SH-SY5Y (cell line): ENCODE measurements around the gene NAA38.

Experiments
- GATA2 ChIP-seq: IDR thresholded peaks from 2 replicates; pipeline ENCODE4 v1.6.1; 2011; ENCODE audit warnings: mild to moderate bottlenecking, low read depth, low read length
- GATA3 ChIP-seq: IDR thresholded peaks from 2 replicates; pipeline ENCODE4 v1.6.1; 2011; ENCODE audit warnings: low read depth, mild to moderate bottlenecking, low read length, moderate library complexity

Gene NAA38

DNA sequence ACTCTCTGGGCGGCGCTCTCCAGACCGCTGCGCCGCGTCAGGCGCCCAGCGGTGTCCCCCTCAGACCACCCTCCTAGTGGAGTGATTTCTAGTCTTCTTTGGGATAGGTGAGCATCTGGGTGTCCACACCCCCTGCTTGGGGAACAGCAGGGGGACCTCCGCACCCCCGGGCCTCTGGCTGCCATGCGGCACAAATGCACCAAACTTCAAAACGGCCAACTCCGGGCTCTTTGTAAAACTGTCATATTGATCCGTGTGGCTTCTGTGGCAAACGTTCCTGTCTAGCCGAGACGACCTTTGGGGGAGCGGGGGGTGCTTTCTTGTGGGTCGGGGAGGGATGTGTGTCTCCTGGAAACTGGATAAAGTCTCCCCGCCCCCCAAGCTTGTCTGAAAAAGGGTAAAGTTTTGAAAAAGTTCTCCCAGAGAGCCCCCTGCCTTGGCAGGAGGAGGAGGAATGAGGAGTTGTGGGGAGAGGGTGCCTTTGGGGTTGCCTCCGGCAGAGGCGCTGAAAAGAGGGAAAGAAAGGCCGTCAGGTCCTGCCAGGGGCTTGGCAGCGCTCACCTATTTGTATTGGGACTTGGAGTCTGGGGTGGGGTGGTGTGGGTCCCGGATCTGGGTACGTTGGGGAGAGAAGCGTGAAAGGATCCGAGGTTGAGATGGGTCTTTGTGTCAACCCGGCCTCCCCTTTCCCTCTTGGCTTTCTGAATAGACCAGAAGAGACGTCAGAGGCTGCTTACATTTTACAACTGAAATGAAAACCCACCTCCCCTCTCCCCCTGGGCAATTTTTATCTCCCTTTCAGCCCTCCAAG, 29.1 kb upstream of the NAA38 start:
- TF ChIP-seq GATA3 = no peak
- no peak for TF ChIP-seq GATA2

DNA sequence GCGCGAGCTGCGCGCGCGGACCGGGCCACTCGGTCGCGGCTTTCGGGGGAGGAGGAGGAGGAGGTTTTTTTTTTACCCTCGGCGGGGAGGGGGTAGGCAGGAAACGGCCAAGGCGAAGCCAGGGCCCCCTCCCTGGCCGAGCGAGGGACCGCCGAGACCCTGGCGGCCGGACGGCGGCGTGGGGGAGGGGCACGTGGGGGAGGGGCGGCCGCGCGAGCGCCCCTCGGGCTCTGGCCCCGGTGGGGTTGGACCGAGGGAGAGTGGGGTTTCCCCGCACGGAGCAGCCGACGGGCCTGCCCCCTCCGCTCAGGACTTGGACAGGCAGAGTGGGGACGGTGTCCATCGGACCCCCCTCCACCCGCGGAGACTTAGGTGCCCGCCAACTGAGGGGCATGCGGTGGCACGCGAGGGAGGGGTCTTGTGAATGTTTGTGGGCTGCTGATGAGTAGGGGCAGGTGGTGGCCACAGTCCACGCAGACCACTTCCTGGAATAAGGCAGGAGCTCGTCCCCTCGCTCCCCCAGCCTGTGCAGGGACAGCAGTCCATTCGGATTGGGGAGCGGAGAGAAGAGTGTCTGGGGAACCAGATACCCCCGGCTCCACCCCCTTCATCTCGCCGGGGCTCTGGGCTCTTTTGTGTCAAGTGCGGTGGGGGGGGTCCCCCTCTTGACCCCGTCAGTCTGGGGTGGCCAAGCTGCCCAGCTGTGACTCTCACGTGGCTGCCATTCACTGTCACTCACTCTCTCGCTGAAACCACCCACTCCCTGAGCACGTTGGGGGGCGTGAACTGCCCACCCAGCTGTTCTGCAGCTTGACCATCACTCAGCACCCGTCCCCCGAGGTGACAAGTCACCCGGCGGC, 28.2 kb upstream of the NAA38 start:
- TF ChIP-seq GATA3 (no peak), GATA2 (no peak)

DNA sequence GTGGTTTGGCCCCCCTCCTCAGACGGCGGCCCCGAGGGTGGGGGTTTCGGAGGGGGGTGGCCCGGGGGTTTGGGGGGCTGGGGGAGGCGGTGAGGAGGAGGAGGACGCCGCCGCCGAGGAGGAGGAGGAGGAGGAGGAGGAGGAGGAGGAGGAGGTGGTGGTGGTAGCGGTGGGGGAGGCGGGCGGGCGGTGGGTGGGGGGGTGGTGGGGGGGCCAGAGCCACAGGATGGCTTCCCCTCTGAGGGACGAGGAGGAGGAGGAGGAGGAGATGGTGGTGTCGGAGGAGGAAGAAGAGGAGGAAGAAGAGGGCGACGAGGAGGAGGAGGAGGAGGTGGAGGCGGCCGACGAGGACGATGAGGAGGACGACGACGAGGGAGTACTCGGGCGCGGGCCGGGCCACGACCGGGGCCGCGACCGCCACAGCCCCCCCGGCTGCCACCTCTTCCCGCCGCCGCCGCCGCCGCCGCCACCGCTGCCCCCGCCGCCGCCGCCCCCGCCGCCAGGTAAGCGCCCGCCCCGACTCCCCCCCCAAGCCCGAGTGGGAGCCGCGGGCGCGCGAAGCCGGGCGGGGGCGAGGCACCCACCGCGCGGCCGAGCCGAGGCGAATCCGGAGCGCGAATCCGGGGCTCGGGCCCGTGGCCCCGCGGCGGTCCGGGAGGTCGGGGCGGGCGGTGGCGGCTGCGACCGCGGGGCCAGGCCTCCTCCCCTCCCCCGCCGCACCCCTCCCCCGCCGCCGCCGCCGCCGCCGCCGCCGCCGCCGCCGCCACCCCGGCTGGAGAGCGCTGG, 27.4 kb upstream of the NAA38 start:
- TF ChIP-seq GATA3 (no peak), GATA2 (no peak)

DNA sequence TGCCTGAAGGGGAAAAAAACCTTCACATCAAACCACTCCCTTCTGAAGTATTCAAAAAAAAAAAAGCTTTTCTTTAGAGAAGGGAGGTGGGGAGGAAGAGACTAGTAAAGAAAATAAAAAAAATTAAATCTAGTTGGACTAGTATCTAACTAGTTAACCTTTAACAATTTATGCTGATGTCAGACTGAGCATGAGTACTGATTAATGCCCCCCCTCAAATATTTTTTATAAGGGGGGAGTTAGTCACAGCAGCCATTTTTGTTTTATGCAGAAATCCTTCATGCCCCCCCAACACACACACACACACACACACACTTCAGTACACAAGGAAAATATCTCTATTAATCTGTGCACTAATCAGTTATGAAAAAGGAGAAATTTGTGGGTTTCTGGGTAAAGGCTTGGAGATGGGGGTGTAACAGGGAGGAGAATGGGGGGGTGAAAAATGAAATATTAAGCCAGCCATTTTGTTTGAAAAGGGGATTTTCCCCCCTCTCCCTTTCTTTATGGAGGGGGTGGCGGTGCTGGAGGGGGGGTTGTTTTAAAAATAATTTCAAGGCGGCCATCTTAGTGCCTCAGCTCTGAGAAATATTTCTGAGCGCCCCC, 26.5 kb upstream of the NAA38 start:
- no peak for TF ChIP-seq GATA3
- TF ChIP-seq GATA2 = no peak

DNA sequence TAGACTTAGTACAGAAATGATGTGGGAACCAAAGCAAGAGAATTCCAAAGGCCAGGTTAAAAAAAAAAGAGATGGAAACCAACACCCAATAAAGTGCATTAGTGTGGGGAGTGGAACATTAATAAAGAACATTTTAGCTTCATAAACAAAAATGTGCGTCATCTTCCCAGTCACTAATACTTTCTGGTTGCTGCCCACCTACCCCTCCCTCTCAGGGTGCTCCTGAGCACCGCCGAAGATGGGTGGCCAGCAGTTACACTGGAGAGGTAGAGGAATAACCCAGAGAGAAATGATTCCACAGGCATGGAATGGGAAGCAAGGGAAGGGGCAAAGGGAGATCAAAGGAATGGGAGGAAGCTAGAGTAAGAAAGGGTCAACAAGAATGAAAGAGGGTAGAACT, 25.3 kb upstream of the NAA38 start:
- TF ChIP-seq GATA2 (no peak), GATA3 (no peak)

DNA sequence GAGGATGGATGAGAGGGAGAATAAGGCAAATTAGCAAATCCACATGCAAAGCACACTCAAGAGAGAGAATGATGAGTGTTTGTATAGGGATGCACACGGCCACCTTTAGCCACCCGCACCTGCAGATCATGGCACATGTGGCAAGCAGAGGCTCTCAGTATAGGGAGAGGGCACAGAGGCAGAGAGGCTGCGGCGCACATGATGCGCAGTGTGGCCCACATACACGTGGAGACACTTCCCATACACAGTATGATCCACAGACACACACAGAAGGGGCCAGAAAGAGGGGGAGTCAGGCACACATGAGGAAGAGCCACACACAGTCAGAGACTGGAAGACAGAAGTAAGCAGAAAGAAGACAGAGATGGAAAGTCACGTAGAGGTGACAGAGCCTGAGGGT, 24.7 kb upstream of the NAA38 start:
- TF ChIP-seq GATA3 (no peak), GATA2 (no peak)

DNA sequence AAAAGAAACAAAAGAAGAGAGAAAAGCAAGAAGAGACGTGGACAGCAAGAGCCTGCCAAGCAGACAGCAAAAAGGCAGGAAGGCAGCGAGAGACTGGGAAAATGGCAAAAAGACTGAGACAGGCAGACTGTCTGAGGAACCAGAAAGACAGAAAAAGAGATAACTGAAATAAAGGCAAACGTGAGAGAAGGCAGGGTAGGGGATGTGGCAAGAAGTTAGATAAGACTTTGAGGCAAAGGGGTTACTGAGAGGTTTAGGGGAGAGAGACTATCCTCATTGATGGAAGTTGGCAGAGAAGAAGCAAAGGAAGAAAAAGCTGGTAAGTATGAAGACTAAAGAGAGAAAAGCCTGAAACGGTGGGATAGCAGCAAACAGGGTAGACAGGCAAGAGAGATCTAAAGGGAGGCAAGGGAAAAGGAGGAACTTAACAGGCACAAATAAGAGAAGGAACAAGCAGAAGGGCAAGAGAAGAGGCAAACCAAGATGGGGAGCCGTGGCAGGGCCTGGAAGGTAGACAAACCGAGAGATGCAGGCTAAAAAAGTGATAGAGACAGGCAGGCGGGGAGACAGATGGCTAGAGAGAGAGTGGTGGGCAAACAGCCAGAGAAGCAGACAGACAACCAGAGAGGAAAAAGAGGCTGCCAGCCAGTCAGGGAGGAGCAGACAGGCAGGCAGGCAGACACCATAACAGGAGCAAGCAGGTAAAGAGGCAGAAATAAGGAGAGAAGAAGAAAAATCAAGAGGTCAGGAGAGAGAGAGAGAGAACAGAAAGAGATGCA, 24.1 kb upstream of the NAA38 start:
- no peak for TF ChIP-seq GATA3

DNA sequence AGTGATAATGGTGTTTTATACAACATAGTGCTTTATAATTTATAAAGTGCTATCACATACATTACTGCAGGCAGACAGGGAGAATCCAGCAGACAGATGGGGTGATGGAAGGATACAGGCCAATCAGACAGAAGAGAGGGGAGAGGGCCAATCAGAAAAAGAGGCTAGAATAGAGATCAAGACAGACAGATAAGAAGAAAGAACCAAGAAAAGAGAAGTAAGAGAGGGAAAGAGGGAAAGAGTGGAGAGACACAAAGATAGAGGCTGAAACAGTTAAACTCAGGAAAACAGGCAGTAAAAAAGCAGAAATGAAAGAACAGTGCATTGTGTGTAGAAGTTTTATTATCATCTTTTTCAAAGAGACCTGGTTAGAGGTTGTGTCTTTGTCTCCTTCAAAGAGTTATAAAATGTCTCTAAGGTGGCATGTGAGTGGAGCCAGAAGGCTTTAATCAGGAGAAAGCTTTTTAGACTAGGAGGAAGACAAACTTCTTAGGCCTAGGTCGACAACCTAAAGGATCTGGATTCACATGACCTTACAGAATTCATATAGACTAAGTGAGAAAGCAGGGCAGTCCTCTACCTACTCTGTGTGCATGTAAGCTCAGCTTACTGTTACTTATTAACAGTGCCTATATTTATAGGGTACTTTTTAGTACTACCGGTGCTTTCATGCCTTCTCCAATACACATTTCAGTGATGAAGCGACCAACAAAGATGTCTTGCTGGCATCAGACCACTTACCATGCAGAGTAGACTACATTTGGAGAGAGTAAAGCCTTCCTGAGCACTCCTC, 22.9 kb upstream of the NAA38 start:
- TF ChIP-seq GATA3 = no peak
- TF ChIP-seq GATA2 = no peak

DNA sequence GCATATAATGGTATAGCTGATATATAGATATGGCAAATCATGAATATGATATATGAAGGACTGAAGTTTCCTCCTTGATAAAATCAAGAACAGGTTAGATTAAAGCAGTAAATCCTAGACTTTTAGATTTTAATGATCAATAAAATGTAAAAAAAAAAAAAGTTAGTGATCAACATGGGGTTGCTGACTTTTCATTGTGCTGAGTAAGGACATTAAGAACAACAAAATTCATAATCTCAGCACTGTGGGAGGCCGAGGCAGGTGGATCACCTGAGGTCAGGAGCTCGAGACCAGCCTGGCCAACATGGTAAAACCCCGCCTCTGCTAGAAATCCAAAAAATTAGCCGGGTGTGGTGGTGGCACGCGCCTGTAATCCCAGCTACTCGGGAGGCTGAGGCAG, 20.9 kb upstream of the NAA38 start:
- TF ChIP-seq GATA3 = no peak

DNA sequence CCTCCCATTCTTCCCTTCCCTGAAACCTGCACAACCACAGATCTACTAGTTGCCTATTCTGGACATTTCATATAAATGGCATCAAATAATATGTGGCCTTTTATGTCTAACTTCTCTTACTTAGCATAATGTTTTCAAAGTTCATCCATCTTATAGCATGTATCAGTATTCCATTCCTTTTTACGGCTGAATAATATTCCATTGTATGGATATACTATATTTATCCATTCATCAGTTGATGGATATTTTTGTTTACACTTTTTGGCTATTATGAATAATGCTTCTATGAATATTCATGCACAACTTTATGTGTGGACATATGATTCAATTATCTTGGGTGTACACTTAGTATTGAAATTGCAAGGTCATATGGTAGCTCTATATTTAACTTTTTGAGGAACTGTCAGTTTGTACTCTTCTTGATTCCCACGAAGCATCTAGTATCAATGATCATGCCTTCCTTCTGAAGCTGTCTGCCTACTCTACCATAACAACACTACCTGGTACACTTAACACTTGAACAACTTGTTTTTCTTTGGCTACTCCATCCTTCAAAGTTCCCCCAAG, 18.5 kb upstream of the NAA38 start:
- TF ChIP-seq GATA3 (no peak), GATA2 (no peak)

DNA sequence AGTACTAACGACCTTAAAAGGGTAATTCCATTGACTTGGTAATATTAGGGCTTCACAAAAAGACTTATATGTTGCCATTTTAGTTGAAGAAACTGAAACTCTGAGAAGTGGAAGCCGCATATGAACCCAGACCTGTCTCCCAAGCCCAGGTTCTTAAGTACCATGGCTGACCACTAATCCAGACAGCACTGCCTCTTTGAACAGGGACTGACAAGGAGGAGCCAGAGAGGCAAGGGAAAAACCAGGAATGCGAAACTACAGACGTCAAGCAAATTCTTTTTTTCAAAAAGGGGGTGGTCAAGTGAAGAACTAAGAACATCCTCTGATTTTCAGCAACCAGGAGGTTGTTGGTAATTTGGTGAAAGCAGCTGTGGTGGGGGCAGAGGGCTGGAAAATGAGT, 15.7 kb upstream of the NAA38 start:
- TF ChIP-seq GATA2 = no peak
- TF ChIP-seq GATA3 = no peak

DNA sequence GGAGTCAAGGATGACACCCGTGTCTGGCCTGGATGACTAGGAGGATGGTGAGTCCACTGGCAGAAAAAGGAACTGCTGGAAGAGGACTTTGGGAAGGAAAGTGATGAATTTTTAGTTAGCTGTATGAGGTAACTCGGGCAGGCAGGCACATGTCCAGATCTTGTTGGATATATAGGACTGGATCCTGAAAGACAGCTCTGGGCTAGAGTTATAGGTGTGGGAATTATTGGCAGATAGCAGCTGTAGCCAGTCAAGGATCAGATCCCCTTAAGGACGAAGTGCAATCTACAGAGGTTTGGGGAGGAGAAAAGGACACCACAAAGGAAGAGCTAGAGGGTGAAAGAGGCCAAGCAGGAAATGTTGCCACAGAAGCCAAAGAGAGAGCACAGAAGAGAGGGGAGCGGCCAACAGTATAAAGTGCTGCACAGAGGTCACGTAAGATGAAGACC, 10.5 kb upstream of the NAA38 start:
- TF ChIP-seq GATA3 (no peak), GATA2 (no peak)

DNA sequence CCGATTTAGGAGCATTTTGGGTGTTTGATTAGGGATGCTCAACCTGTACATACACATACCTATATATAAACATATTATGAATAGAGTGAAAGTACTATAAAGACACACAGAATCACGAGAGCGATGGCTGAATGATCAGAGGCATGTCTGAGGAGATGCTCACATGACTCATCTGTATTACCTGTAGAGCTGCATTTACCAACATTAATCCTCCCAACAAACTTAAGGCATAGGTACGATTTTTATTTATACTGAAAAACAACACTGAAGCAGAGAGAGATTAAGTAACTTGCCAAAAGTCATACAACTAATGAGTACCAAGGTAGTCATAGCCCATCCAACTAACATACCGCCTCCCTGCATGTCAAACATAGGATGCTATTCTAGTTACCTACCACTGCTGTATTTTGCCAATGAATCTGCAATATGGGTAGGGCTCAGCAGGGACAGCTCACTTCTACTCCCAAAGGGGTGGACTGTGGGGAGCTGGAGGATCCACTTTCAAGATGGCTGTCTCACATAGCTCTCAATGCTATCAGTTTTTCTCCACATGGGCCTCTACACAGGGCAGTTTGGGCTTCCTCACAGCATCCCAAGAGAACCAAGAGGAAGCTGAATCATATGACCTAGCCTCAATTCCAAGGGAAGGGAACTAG, 7.8 kb upstream of the NAA38 start:
- no peak for TF ChIP-seq GATA3
- TF ChIP-seq GATA2 = no peak
